Hepatocyte (in vitro differentiated cells): ENCODE data around the gene CHST14.

Experiments used
- EZH2phosphoT487 ChIP-seq: fragments of 200-600 bp; sonication (generic); IDR thresholded peaks from one replicate; pipeline ENCODE4 v1.6.1; 2018; ENCODE audit warnings: antibody characterized with exemption, mild to moderate bottlenecking, low read depth, moderate library complexity; ENCODE audit not compliant: unreplicated experiment, severe bottlenecking
- TF ChIP-seq, protein P1 (sequence below): fragments of 200-600 bp; sonication (generic); IDR thresholded peaks from 2 replicates; pipeline ENCODE4 v1.5.1; 2016; ENCODE audit warnings: antibody characterized with exemption, mild to moderate bottlenecking; ENCODE audit not compliant: poor library complexity

- TF ChIP-seq, protein P1, sequence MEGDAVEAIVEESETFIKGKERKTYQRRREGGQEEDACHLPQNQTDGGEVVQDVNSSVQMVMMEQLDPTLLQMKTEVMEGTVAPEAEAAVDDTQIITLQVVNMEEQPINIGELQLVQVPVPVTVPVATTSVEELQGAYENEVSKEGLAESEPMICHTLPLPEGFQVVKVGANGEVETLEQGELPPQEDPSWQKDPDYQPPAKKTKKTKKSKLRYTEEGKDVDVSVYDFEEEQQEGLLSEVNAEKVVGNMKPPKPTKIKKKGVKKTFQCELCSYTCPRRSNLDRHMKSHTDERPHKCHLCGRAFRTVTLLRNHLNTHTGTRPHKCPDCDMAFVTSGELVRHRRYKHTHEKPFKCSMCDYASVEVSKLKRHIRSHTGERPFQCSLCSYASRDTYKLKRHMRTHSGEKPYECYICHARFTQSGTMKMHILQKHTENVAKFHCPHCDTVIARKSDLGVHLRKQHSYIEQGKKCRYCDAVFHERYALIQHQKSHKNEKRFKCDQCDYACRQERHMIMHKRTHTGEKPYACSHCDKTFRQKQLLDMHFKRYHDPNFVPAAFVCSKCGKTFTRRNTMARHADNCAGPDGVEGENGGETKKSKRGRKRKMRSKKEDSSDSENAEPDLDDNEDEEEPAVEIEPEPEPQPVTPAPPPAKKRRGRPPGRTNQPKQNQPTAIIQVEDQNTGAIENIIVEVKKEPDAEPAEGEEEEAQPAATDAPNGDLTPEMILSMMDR: no peak
- TF ChIP-seq EZH2phosphoT487: no peak
Measured at GRCh38 chr15:40438712-40439111, 32.1 kb upstream of the CHST14 start.
